PC-9 (cell line): ENCODE results near the gene FBXL13. TPM values are rescaled to one million over a fixed set of nuclear protein-coding genes. Genes with fewer than 3 reads are reported as not detected.

Experiments used
- BruUV-seq: library from RNA; stranded (reverse); fragments of 400-500 nt; replicated peaks from 2 replicates; lab custom pipeline; 2021; lab: Mats Ljungman, UMichigan
- CTCF ChIA-PET: fragments of 300-600 bp; sonication (Branson Sonifier 250); formaldehyde crosslinking; loops from one replicate; lab custom pipeline; 2022; ENCODE audit warnings: antibody characterized with exemption; lab: Charles Lee
- POLR2A ChIA-PET: fragments of 300-600 bp; sonication (Branson Sonifier 250); formaldehyde crosslinking; loops from one replicate; lab custom pipeline; 2022; ENCODE audit warnings: antibody characterized with exemption; ENCODE audit not compliant: unreplicated experiment; lab: Charles Lee
- DNase-seq, 2 experiments: peaks; one replicate each; pipeline versions ENCODE4 v3.0.0 to v3.0.0-alpha.2; 2015 to 2022; ENCODE audit warnings: mixed read lengths in 1 of 2
- H2AFZ ChIP-seq: fragments of 200-600 bp; sonication (generic); 2 replicates; pipeline ENCODE4 v1.8.1; 2017; ENCODE audit warnings: antibody characterized with exemption
- H3F3A ChIP-seq: fragments of 200-600 bp; sonication (generic); 2 replicates; pipeline ENCODE4 v1.8.1; 2017; ENCODE audit warnings: antibody characterized with exemption, mild to moderate bottlenecking, low read depth; ENCODE audit not compliant: insufficient read depth
- H3K27ac ChIP-seq: fragments of 200-600 bp; sonication (generic); 2 replicates; pipeline ENCODE4 v1.6.1; 2016; ENCODE audit warnings: mixed run types
- H3K27me3 ChIP-seq: fragments of 200-600 bp; sonication (generic); 2 replicates; pipeline ENCODE4 v1.6.1; 2016; ENCODE audit warnings: low read depth, mixed run types; ENCODE audit not compliant: insufficient read depth
- H3K36me3 ChIP-seq: fragments of 200-600 bp; sonication (generic); 2 replicates; pipeline ENCODE4 v1.6.1; 2016; ENCODE audit warnings: low read depth, mixed run types
- H3K4me1 ChIP-seq: fragments of 200-600 bp; sonication (generic); replicated peaks from 2 replicates; pipeline ENCODE4 v1.6.1; 2016; ENCODE audit warnings: mixed run types; ENCODE audit not compliant: insufficient read depth
- H3K4me2 ChIP-seq: fragments of 200-600 bp; sonication (generic); 2 replicates; pipeline ENCODE4 v1.6.1; 2017; ENCODE audit warnings: mixed run types
- H3K4me3 ChIP-seq: fragments of 200-600 bp; sonication (generic); 2 replicates; pipeline ENCODE4 v1.6.1; 2016; ENCODE audit warnings: mixed run types
- H3K79me2 ChIP-seq: fragments of 200-600 bp; sonication (generic); 2 replicates; pipeline ENCODE4 v1.6.1; 2017; ENCODE audit warnings: low read depth, mixed run types
- H3K9me2 ChIP-seq: fragments of 200-600 bp; sonication (generic); 2 replicates; pipeline ENCODE4 v1.8.1; 2017; ENCODE audit warnings: mild to moderate bottlenecking; ENCODE audit not compliant: insufficient read depth
- H3K9me3 ChIP-seq: fragments of 200-600 bp; sonication (generic); 2 replicates; pipeline ENCODE4 v1.8.1; 2016; ENCODE audit warnings: low read depth; ENCODE audit not compliant: insufficient read depth
- H4K20me1 ChIP-seq: fragments of 200-600 bp; sonication (generic); 2 replicates; pipeline ENCODE4 v1.8.1; 2017; ENCODE audit not compliant: insufficient read depth
- EZH2 ChIP-seq: fragments of 200-600 bp; sonication (generic); IDR thresholded peaks from 2 replicates; pipeline ENCODE4 v1.8.0; 2017; ENCODE audit warnings: antibody characterized with exemption, low read depth
- intact Hi-C: fragments of 100-400 bp; cut with micrococcal nuclease; formaldehyde crosslinking; loops from one replicate; pipeline ENCODE4 v1.10.0; 2022; ENCODE audit not compliant: unreplicated experiment
- total RNA-seq: library from RNA; stranded (reverse); gene quantifications from 2 replicates; pipeline ENCODE4 v1.2.3, GENCODE V29; 2021
- TF ChIP-seq, protein P1 (sequence below): fragments of 200-600 bp; sonication (generic); conservative IDR thresholded peaks from 2 replicates; pipeline ENCODE4 v1.6.1; 2017; ENCODE audit warnings: mixed run types, antibody characterized with exemption, mild to moderate bottlenecking, moderate library complexity

Gene FBXL13
- total RNA-seq, 1 experiment from 2014 or later: 19.4 TPM

DNA sequence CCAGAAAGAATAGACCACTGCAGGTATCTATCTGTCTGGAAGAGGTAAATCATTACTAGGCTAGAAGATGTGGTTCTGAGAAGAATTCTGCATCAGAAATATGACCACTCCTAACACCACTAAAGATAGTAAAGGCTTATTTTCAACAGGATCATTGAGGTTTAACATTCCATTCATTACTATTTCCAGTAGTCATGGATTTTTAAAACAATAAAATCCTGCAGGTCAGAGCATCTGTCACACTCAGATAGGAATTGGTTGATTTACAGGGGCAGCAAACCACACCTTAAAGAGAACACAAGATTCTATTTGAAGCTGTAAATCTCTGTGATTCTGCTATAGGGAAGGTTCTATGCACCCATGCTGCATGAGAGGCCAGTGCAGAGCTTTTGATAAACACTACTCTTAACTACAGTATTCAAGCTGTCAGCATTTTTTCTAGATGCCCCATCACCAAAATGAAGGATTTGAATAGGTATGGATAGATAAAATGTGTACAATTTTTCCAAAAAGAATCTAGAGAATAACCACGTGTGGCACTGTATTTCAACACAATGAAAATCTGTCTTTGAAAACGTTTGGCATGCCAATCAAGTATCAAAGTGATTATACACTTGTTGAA, 147.2 kb downstream of the FBXL13 start:
- no TSS peak for BruUV-seq
- Histone ChIP-seq H3K36me3 (no peaks in the 10 kb centered on the region), H3F3A (no peaks in the 10 kb centered on the region), H3K9me2 (no peaks in the 10 kb centered on the region), H2AFZ (no peak overlapping the region), H3K4me3 (no peak overlapping the region), H3K27ac (no peak overlapping the region), H3K4me1 (no peaks in the 10 kb centered on the region), H3K27me3 (no peaks in the 10 kb centered on the region), H4K20me1 (no peaks in the 10 kb centered on the region), H3K4me2 (no peak overlapping the region), H3K9me3 (no peaks in the 10 kb centered on the region), H3K79me2 (no peaks in the 10 kb centered on the region)
- intact Hi-C loops: no loop called here
- ChIA-PET POLR2A (no interaction called here), CTCF (interaction anchor here (1.6 kb wide), 1 partner anchor 134 kb away, joined by 16 read pairs; no protein-coding TSS in a partner anchor)
- DNase-seq: no peak
- no peak for TF ChIP-seq EZH2
- TF ChIP-seq, protein P1, sequence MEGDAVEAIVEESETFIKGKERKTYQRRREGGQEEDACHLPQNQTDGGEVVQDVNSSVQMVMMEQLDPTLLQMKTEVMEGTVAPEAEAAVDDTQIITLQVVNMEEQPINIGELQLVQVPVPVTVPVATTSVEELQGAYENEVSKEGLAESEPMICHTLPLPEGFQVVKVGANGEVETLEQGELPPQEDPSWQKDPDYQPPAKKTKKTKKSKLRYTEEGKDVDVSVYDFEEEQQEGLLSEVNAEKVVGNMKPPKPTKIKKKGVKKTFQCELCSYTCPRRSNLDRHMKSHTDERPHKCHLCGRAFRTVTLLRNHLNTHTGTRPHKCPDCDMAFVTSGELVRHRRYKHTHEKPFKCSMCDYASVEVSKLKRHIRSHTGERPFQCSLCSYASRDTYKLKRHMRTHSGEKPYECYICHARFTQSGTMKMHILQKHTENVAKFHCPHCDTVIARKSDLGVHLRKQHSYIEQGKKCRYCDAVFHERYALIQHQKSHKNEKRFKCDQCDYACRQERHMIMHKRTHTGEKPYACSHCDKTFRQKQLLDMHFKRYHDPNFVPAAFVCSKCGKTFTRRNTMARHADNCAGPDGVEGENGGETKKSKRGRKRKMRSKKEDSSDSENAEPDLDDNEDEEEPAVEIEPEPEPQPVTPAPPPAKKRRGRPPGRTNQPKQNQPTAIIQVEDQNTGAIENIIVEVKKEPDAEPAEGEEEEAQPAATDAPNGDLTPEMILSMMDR: no peak

DNA sequence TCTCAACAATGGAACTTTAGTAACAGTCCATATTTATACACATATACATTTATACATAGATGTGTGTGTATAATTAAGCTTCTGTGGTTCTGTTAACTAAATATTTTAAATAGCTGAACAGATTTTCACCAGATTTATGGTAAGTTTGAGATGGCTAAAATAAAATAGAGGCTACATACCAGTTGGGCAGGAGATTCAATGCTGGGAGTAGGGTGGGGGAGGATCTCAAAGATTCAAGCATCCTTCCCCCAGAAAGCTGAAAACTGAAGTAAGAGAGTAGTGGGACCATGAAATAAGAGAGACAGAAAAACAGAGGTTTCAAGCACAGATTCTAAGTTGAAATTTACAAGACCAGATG, 147.8 kb downstream of the FBXL13 start:
- H3F3A ChIP-seq: no peaks in the 10 kb centered on the region
- TF ChIP-seq, protein P1: no peak
- TF ChIP-seq EZH2: no peak
- no peaks in the 10 kb centered on the region for H3K27me3 ChIP-seq
- H3K9me2 ChIP-seq: no peaks in the 10 kb centered on the region
- H2AFZ ChIP-seq: no peak overlapping the region
- no peaks in the 10 kb centered on the region for H3K79me2 ChIP-seq
- no peak overlapping the region for H3K27ac ChIP-seq
- no peaks in the 10 kb centered on the region for H3K36me3 ChIP-seq
- H3K9me3 ChIP-seq: no peaks in the 10 kb centered on the region
- DNase-seq: no peak
- intact Hi-C loops: no loop called here
- no peaks in the 10 kb centered on the region for H4K20me1 ChIP-seq
- no peaks in the 10 kb centered on the region for H3K4me1 ChIP-seq
- H3K4me3 ChIP-seq: no peak overlapping the region
- ChIA-PET POLR2A (no interaction called here), CTCF (interaction anchor here (1.6 kb wide), 1 partner anchor 135 kb away, joined by 16 read pairs; no protein-coding TSS in a partner anchor)
- BruUV-seq: no TSS peak
- H3K4me2 ChIP-seq: no peak overlapping the region

DNA sequence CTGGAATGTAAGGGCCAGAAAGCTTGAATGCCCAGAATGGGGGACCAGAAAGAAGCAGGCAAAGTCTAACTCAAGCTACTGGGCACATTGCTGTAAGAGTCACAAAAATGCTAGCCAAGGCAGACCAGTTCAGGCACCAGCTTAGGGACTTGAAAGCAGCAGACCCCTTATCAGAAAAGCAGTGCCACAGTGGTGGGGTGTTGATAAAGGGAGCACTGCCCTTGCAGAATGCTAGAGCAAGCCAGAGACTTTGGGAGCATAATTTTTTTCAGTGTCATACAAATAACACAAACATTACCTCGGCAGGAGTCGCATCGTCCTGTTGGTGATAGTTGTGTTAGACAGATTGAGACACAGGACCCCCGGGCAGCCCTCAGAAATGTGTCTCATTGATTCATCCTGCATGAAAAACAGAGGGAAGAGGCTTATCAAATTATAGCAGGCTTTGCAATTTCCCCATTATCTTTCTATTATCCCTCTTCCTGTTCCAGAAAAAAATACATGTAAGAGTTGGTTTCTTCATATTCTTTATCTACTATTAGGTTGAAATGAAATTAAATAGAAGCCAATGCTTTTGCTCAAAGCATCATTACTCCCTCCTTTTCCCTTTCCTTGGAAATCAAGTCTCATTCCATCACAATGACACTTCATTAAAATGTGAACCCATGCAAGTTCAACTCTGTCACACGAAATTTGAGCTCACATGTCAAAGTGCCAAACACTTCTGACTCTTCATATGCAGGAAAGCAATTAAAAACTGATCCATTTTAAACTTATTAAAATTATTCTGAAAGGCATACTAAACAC, 148.4 kb downstream of the FBXL13 start:
- no TSS peak for BruUV-seq
- Histone ChIP-seq H3K27me3 (no peaks in the 10 kb centered on the region), H3K79me2 (no peaks in the 10 kb centered on the region), H3K36me3 (no peaks in the 10 kb centered on the region), H4K20me1 (no peaks in the 10 kb centered on the region), H3K9me2 (no peaks in the 10 kb centered on the region), H3K4me2 (no peak overlapping the region), H3K9me3 (no peaks in the 10 kb centered on the region), H3F3A (no peaks in the 10 kb centered on the region), H3K4me3 (no peak overlapping the region), H3K4me1 (no peaks in the 10 kb centered on the region), H3K27ac (no peak overlapping the region), H2AFZ (no peak overlapping the region)
- intact Hi-C loops: no loop called here
- no peak for DNase-seq
- TF ChIP-seq EZH2: no peak
- TF ChIP-seq, protein P1: no peak
- ChIA-PET CTCF (interaction anchor here (1.6 kb wide), 1 partner anchor 136 kb away, joined by 16 read pairs; no protein-coding TSS in a partner anchor), POLR2A (no interaction called here)
